ENCODE data around the gene ALDH6A1. TPM values are rescaled to one million over a fixed set of nuclear protein-coding genes. Genes with fewer than 3 reads are reported as not detected.
A peak's percentile ranks its signal among the peaks of the same experiment; 100 is the strongest.
"Not testable (repeated sequence)": the region's sequence is repeated elsewhere in the genome, so short reads cannot be mapped to it uniquely, and the experiment has no call there.

The ALDH6A1 gene
- 10 to 100 TPM; 17.1 to 20.1 TPM for total RNA-seq

GRCh38 chr14:74084277-74085046 is at the start of gene ALDH6A1, which contains the start of gene LIN52:
ALDH6A1 (minus strand) TSS chr14:74084453; CDS start chr14:74084394, 59 bp downstream.
LIN52 (plus strand) TSS chr14:74084956; CDS start chr14:74084975, 19 bp downstream.
- TF ChIP-seq POLR2A (IDR thresholded peaks at IDR 0.05) (peak; percentile 98), CTCF (IDR thresholded peaks at IDR 0.05) (peak in 4 of 7 experiments; percentile 14 to 30 (median 24))
- 0% methylated on average over 27 to 46 of the region's 46 CpGs for WGBS, 2 donors
- H3K27ac ChIP-seq = peak within 1 kb of the TSS; percentile 87 to 97 (median 91)
- peaks cover 48% of the 10 kb centered on the region for H3K4me1 ChIP-seq
- ATAC-seq (peak; percentile 96), DNase-seq (peak; percentile 100)
- H3K4me3 ChIP-seq = peak within 1 kb of the TSS; percentile 65 to 93
- H3K36me3 ChIP-seq (replicated peaks in 1 of 2; ENCODE audit: insufficient read depth in 1 of 2, low read depth in 2 of 2) = no peaks in the 10 kb centered on the region
- intact Hi-C loops (cut with DNase I) = no loop called here
- no peaks in the 10 kb centered on the region for H3K27me3 ChIP-seq
- no peaks in the 10 kb centered on the region for H3K9me3 ChIP-seq

DNA sequence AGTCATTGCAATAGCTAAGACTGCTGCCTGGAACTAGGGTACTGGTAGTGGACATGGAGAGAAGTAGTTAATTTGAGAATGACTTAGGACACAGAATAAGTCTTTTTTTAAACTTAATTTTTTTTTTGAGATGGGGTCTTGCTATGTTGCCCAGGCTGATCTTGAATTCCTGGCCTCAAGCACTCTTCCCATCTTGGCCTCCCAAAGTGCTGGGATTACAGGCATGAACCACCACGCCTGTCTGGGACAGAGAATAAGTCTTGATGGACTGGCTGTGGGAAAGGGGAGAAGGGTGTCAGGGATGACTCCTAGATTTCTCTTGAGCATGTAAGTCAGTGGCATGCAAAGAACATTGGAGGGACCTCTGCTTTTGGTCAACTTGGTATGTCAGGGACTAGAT is 43.4 kb upstream of the ALDH6A1 start:
- intact Hi-C loops (cut with DNase I) = no loop called here
- ATAC-seq (no peak), DNase-seq (no peak)
- H3K36me3 ChIP-seq (replicated peaks in 1 of 2; ENCODE audit: insufficient read depth in 1 of 2, low read depth in 2 of 2) = no peaks in the 10 kb centered on the region
- no peak overlapping the region for H3K27ac ChIP-seq
- H3K4me1 ChIP-seq = peaks cover 4% of the 10 kb centered on the region
- H3K27me3 ChIP-seq = no peaks in the 10 kb centered on the region
- WGBS, 2 donors = 80 to 100% methylated on average over 1 of the region's 1 CpG
- H3K9me3 ChIP-seq = no peaks in the 10 kb centered on the region
- TF ChIP-seq CTCF (IDR thresholded peaks at IDR 0.05) = no peak
- TF ChIP-seq POLR2A (IDR thresholded peaks at IDR 0.05) = no peak
- no peak overlapping the region for H3K4me3 ChIP-seq

- Histone ChIP-seq H3K4me3 (no peak overlapping the region), H3K36me3 (replicated peaks in 1 of 2; ENCODE audit: insufficient read depth in 1 of 2, low read depth in 2 of 2) (no peaks in the 10 kb centered on the region), H3K9me3 (no peaks in the 10 kb centered on the region), H3K27ac (no peak overlapping the region), H3K4me1 (peaks cover 4% of the 10 kb centered on the region), H3K27me3 (no peaks in the 10 kb centered on the region)
- WGBS, 2 donors = 94 to 97% methylated on average over 1 of the region's 1 CpG
- TF ChIP-seq CTCF (IDR thresholded peaks at IDR 0.05) (no peak), POLR2A (IDR thresholded peaks at IDR 0.05) (no peak)
- intact Hi-C loops (cut with DNase I) = no loop called here
- DNase-seq = no peak
- no peak for ATAC-seq
Observed at GRCh38 chr14:74126315-74127013, 42.2 kb upstream of the ALDH6A1 start.

DNA sequence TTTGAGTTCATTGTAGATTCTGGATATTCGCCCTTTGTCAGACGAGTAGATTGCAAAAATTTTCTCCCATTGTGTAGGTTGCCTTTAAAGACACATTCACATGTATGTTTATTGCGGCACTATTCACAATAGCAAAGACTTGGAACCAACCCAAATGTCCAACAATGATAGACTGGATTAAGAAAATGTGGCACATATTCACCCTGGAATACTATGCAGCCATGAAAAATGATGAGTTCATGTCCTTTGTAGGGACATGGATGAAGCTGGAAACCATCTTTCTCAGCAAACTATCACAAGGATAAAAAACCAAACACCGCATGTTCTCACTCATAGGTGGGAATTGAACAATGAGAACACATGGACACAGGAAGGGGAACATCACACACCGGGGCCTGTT is 41.2 kb upstream of the ALDH6A1 start:
- ATAC-seq; H3K9me3 ChIP-seq; intact Hi-C loops (cut with DNase I); H3K27ac ChIP-seq; H3K4me3 ChIP-seq; H3K36me3 ChIP-seq (replicated peaks in 1 of 2; ENCODE audit: insufficient read depth in 1 of 2, low read depth in 2 of 2); H3K4me1 ChIP-seq; H3K27me3 ChIP-seq; DNase-seq: not testable (repeated sequence)
- 75 to 94% methylated on average over 4 of the region's 5 CpGs for WGBS, 2 donors

DNA sequence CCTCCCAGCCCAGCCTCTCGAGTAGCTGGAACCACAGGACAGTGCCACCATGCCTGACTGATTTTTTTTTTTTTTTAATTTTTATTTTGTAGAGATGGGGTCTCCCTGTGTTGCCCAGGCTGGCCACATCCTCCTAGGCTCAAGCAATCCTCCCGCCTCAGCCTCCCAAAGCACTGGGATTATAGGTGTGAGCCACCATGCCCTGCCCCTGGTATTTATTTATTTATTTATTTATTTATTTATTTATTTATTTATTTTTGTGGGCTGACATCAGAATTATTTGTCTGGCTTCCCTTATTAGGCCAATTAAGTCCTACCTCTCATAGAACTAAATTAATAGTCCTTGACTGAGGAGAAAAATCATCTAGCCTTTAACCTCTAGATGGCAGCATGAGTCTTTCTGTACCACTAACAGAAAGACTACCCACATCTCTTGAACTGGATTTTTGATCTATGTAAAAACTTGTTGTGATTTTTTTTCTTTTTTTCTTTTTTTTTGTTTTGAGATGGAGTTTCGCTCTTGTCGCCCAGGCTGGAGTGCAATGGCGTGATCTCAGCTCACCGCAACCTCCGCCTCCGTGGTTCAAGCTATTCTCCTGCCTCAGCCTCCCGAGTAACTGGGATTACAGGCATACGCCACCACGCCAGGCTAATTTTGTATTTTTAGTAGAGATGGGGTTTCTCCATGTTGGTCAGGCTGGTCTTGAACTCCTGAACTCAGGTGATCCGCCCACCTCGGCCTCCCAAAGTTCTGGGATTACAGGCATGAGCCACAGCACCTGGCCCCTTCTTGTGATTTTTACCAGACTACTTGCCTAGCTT is 27.4 kb upstream of the ALDH6A1 start:
- 83 to 93% methylated on average over 13 of the region's 13 CpGs for WGBS, 2 donors
- not testable (repeated sequence) for DNase-seq; H3K9me3 ChIP-seq; H3K4me3 ChIP-seq; H3K4me1 ChIP-seq; ATAC-seq; H3K27me3 ChIP-seq; H3K36me3 ChIP-seq (replicated peaks in 1 of 2; ENCODE audit: insufficient read depth in 1 of 2, low read depth in 2 of 2); H3K27ac ChIP-seq
- intact Hi-C loops (cut with DNase I) = loop anchor here (5.0 kb wide), 1 partner anchor 141 kb away; no protein-coding TSS in a partner anchor
- TF ChIP-seq CTCF (IDR thresholded peaks at IDR 0.05) = peak in 6 of 7 experiments; percentile 43 to 69 (median 65)
